Stimulated activated naive CD8-positive, alpha-beta T cell treated with anti-CD3 and anti-CD28 coated beads, Interleukin-15, Interleukin-2, amounts not matched to agents 100 ng/mL and 50 ng/mL, for 24 hours (primary cell): Measurements from ENCODE around the gene TLR9.
A peak's percentile ranks its signal among the peaks of the same experiment; 100 is the strongest.

Experiments
- H3K27ac Mint-ChIP-seq: one replicate; pipeline ENCODE4 v1.8.0; 2021; ENCODE audit warnings: mild to moderate bottlenecking, mixed read lengths
- H3K27me3 Mint-ChIP-seq: one replicate; pipeline ENCODE4 v1.8.0; 2021; ENCODE audit warnings: mixed read lengths
- H3K36me3 Mint-ChIP-seq: one replicate; pipeline ENCODE4 v1.8.0; 2021; ENCODE audit warnings: low read depth, mixed read lengths
- H3K4me1 Mint-ChIP-seq: one replicate; pipeline ENCODE4 v1.8.0; 2021; ENCODE audit warnings: low read depth, mixed read lengths
- H3K4me3 Mint-ChIP-seq: one replicate; pipeline ENCODE4 v1.8.0; 2021; ENCODE audit warnings: mild to moderate bottlenecking, mixed read lengths
- H3K9me3 Mint-ChIP-seq: one replicate; pipeline ENCODE4 v1.8.0; 2021; ENCODE audit warnings: mixed read lengths

TLR9 gene

DNA sequence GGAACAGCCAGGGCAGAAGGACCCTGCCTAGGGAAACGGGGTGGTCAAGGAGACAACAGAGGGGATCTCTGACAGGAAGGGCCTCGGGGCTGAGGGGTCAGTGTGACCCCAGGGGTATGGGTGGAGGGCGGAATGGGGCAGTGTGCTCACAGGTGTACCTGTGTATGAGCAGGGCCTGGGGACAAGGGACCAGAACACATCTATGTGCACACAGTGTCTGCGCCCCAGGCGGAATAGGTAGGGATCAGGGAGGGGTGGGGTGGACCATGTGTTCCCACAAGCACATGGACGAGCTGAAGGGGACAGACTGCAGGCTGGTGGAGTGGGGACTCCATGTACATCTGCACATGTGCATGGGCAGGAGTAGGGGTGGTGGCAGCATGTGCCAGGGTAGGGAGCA, 5.0 kb upstream of the TLR9 start:
- H3K9me3 Mint-ChIP-seq: no peaks in the 10 kb centered on the region
- H3K27me3 Mint-ChIP-seq: no peaks in the 10 kb centered on the region
- no peak overlapping the region for H3K27ac Mint-ChIP-seq
- H3K4me3 Mint-ChIP-seq: no peak overlapping the region
- H3K4me1 Mint-ChIP-seq: peaks cover 48% of the 10 kb centered on the region
- H3K36me3 Mint-ChIP-seq: peaks cover 13% of the 10 kb centered on the region

DNA sequence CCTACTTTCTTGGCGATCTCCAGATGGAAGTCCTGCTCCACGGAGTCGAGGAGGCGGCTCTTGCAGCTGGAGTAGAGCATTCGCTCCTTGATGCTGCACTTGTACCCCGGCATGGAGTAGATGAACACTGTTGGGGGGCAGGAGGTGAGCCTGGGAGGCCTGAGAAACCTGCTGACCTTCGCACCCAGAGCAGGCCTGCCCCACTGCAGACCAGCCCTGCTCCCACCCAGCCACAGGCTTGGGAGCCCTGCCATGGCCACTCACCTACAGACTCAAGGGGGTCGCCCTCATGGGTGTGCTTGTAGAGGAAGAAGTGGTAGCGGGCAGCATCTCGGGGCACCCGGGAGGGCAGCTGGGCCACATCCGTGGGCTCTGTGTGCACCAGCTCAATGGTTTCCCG, 4.2 kb upstream of the TLR9 start:
- H3K4me3 Mint-ChIP-seq: no peak overlapping the region
- H3K27ac Mint-ChIP-seq: no peak overlapping the region
- H3K27me3 Mint-ChIP-seq: no peaks in the 10 kb centered on the region
- H3K9me3 Mint-ChIP-seq: no peaks in the 10 kb centered on the region
- peaks cover 13% of the 10 kb centered on the region for H3K36me3 Mint-ChIP-seq
- peaks cover 47% of the 10 kb centered on the region for H3K4me1 Mint-ChIP-seq

DNA sequence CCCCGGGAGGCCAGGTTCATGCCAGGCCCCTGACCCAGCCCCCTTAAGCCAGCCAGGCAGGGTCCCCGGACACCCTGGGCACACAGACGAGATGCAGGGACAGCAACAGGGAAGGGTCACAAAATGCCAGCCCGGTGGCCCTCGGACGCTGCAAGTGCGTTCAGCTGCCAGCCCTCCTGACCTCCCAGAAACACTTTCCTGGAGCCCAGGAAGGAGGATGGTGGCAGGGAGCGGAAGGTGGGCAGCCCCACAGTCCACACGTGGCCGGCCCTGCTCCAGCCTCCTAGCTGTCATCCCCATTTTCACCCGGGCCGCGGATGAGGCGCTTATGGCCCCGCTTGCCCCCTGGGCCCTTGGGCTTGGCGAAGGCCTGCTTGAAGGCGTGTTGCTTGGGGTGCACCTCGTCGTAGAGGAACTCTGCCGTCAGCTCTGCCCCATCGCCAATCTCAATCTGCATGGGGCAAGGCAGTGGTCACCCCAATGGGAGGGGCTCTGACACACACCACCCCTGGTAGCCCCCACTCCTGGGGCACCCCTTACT, 3.4 kb upstream of the TLR9 start:
- Mint-ChIP-seq H3K27me3 (no peaks in the 10 kb centered on the region), H3K9me3 (no peaks in the 10 kb centered on the region), H3K36me3 (peaks cover 13% of the 10 kb centered on the region), H3K27ac (no peak overlapping the region), H3K4me1 (peaks cover 52% of the 10 kb centered on the region), H3K4me3 (no peak overlapping the region)

DNA sequence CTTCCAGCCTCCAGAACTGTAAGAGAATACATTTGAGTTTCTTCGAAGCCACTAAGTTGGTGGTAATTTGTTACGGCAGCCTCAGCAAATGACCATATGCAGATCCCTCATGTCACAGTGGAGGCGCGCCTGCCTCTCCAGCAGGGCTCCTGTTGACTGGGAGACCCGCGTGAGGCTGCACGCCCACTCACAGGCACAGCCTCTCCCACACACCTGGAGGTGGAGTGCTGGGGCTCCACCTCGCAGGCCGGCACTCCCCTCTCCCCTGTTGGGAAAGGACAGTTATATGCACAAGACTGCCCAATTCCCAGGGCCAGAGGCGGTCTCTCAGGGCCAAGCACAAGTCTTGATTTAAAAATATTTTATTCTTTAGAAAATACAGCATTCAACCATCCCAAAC, 2.8 kb upstream of the TLR9 start:
- Mint-ChIP-seq H3K27ac (no peak overlapping the region), H3K4me3 (no peak overlapping the region), H3K27me3 (no peaks in the 10 kb centered on the region), H3K9me3 (no peaks in the 10 kb centered on the region), H3K4me1 (peaks cover 55% of the 10 kb centered on the region), H3K36me3 (peaks cover 14% of the 10 kb centered on the region)

DNA sequence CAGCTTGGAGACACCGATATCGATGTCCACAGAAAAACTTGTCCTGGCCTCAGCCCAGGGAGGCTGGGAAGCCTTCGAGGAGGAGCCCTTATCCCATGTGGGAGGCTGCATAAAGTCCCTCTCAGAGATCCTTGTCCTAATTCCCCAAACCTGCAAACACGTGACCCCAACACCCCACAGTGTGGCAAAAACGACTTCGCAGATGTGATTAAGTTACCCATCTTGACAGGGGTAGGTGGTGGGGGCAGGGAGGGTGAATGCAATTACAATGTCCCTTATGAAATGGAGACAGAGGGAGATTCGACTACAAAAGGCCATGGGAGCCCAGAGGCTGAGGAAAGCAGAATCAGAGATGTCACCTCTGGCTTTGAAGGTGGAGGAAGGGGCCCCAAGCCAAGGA, 2.3 kb upstream of the TLR9 start:
- Mint-ChIP-seq H3K27me3 (no peaks in the 10 kb centered on the region), H3K4me3 (no peak overlapping the region), H3K27ac (no peak overlapping the region), H3K9me3 (no peaks in the 10 kb centered on the region), H3K36me3 (peaks cover 16% of the 10 kb centered on the region), H3K4me1 (peaks cover 55% of the 10 kb centered on the region)

DNA sequence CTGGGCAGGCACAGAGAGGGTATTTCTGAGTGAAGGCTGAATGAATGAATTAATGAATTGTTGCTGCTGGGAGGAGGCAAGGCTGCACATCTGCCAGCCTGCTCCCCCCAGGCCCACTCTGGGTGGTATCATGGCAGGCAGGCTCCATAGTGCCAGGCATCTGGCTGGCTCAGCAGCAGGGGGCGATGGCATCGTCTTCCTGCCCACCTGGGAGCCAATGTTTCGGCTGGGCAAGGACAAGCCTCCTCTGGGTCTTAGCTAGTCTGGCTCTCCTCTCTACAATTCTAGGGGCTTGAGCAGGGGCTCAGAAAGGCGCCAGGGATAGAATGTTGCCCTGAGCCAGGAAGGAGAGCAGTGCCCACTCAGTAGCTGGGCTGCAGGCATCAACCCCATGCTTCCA, 1.7 kb upstream of the TLR9 start:
- Mint-ChIP-seq H3K27ac (peak overlapping the region; percentile 82), H3K9me3 (no peaks in the 10 kb centered on the region), H3K36me3 (peaks cover 16% of the 10 kb centered on the region), H3K4me1 (peaks cover 55% of the 10 kb centered on the region), H3K4me3 (no peak overlapping the region), H3K27me3 (no peaks in the 10 kb centered on the region)

DNA sequence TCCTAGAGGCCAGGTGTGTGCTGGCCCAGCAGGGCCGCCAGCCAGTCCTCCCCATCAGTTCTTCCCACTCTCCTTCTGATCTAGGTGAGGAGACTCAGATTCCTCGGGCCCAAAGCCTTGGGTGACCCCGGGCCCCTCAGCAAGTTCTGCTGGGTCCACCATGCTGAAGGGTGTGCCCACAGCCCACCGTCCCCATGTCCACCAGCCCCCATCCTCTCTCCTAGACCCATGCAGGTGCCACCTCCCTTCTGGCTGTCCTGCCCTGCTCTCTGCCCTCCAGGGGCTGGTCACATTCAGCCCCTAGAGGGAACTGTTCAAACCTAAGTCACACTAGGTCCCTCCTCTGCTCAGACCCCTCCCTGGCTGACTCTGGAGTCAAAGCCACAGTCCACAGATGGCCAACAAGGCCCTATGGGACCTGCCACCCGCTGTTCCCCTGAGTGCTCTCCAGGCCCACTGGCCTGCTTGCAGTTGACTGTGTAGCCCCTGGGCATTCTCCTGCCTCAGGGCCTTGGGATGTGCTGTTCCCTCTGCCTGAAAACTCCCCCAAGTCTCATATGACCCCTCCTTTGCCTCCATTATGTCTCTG, 878 bp upstream of the TLR9 start:
- H3K36me3 Mint-ChIP-seq: peaks cover 13% of the 10 kb centered on the region
- no peaks in the 10 kb centered on the region for H3K27me3 Mint-ChIP-seq
- H3K4me1 Mint-ChIP-seq: peaks cover 54% of the 10 kb centered on the region
- peak overlapping the region; percentile 21 for H3K4me3 Mint-ChIP-seq
- peak overlapping the region; percentile 82 for H3K27ac Mint-ChIP-seq
- no peaks in the 10 kb centered on the region for H3K9me3 Mint-ChIP-seq

DNA sequence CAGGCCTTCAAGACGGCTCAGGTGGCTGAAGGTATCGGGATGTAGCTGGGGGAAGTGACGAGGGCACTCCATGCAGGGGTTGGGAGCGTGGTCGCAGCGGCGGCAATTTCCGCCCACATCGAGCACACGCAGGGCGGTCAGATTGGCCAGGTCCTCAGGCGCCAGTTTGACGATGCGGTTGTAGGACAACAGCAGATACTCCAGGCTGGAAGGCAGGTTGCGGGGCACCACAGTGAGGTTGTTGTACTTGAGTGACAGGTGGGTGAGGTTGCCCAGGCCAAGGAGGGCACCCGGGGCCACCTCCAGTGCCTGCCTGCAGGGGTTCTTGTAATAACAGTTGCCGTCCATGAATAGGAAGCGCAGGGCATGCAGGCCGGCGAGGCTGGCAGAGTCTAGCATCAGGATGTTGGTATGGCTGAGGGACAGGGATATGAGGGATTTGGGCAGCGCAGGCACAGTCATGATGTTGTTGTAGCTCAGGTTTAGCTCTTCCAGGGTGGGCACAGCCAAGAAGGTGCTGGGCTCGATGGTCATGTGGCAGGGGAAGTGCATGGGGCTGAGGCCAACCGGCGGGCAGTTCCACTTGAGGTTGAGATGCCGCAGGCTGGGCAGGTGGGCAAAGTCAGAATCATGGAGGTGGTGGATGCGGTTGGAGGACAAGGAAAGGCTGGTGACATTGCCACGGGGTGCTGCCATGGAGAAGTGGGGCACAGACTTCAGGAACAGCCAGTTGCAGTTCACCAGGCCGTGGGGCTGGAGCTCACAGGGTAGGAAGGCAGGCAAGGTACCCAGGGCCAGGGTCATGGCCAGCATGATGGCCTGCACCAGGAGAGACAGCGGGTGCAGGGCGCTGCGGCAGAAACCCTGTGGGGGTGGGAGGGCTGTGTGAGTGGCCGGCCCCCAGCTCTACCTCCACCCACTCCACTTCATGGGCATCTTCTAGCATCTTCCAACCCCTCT, 1.7 kb downstream of the TLR9 start:
- Mint-ChIP-seq H3K27ac (peak overlapping the region; percentile 65), H3K4me1 (peaks cover 68% of the 10 kb centered on the region), H3K9me3 (no peaks in the 10 kb centered on the region), H3K27me3 (no peaks in the 10 kb centered on the region), H3K4me3 (peak overlapping the region; percentile 24), H3K36me3 (peaks cover 3% of the 10 kb centered on the region)

DNA sequence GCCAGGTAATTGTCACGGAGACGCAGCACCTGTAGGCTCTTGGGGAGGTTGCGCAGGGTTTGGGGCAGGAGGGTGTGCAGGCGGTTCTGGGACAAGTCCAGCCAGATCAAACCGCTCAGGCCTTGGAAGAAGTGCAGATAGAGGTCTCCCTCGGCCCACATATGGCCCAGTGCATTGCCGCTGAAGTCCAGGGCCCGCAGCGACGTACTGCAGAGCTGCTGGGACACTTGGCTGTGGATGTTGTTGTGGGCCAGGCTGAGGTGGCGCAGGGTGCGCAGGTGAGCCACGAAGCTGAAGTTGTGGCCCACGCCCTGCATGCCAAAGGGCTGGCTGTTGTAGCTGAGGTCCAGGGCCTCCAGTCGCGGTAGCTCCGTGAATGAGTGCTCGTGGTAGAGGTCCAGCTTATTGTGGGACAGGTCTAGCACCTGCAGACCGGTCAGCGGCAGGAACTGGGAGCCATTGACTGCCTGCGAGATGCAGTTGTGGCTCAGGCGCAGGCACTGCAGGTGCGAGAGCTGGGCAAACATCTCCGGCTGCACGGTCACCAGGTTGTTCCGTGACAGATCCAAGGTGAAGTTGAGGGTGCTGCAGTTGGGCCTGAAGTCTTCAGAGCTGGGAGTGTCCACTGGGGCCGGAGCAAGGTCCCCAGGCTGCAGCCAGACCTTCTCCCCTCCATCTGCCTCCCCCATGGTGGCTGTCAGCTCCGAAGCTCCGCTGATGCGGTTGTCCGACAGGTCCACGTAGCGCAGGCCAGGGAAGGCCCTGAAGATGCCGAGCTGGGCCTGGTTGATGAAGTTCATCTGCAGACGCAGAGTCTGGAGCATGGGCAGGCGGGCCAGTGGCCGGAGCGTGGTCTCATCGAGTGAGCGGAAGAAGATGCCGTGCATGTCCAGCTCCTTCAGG, 2.9 kb downstream of the TLR9 start:
- Mint-ChIP-seq H3K9me3 (no peaks in the 10 kb centered on the region), H3K36me3 (peaks cover 3% of the 10 kb centered on the region), H3K4me1 (peaks cover 80% of the 10 kb centered on the region), H3K4me3 (peak overlapping the region; percentile 73), H3K27me3 (no peaks in the 10 kb centered on the region), H3K27ac (peak overlapping the region; percentile 49)

DNA sequence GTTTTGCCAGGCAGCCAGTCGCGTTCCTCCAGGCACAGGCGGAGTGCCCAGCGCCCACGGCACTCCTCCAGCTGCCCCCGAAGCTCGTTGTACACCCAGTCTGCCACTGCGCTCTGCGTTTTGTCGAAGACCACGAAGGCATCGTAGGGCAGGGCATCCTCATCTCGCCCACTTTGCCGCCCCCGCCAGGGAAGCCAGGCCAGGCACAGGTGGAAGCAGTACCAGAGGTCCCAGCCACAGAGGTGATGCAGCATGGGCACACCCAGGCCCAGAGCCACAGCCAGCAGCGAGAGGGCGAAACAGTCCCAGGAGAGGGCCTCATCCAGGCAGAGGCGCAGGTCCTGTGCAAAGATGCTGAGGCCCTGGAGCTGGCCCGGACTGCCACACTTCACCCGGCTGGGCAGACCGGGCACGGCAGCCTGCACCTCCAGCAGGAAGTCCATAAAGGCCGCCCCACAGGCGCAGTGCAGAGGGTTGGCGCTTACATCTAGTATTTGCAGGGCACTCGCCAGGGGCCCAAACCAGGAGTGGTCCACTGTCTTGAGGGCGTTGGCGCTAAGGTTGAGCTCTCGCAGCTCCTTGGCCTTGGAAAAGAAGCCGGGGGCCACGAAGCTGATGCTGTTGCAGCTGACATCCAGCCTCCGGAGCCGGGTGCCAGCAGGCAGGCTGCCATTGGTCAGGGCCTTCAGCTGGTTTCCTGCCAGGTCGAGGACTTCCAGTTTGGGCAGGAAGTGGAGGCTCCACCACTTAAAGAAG, 3.7 kb downstream of the TLR9 start:
- H3K9me3 Mint-ChIP-seq: no peaks in the 10 kb centered on the region
- peak overlapping the region; percentile 73 for H3K4me3 Mint-ChIP-seq
- H3K27ac Mint-ChIP-seq: peak overlapping the region; percentile 49
- H3K4me1 Mint-ChIP-seq: peaks cover 85% of the 10 kb centered on the region
- peaks cover 7% of the 10 kb centered on the region for H3K36me3 Mint-ChIP-seq
- H3K27me3 Mint-ChIP-seq: no peaks in the 10 kb centered on the region

DNA sequence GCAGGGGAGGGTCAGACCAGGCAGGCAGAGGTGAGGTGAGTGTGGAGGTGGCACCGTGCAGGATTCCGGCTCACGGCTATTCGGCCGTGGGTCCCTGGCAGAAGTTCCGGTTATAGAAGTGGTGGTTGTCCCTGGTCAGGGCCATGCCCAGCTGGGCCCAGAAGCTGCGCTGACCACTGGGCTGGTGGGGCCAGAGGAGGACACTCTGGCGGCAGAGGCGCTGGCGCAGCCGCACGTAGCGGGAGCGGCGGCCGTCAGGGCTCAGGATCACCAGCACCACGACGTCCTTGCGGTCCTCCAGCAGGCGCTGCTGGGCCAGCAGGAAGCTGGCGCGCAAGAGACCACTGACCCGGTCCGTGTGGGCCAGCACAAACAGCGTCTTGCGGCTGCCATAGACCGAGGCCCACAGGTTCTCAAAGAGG, 4.3 kb downstream of the TLR9 start:
- Mint-ChIP-seq H3K27me3 (no peaks in the 10 kb centered on the region), H3K27ac (no peak overlapping the region), H3K4me1 (peaks cover 84% of the 10 kb centered on the region), H3K9me3 (no peaks in the 10 kb centered on the region), H3K4me3 (no peak overlapping the region), H3K36me3 (peaks cover 8% of the 10 kb centered on the region)

DNA sequence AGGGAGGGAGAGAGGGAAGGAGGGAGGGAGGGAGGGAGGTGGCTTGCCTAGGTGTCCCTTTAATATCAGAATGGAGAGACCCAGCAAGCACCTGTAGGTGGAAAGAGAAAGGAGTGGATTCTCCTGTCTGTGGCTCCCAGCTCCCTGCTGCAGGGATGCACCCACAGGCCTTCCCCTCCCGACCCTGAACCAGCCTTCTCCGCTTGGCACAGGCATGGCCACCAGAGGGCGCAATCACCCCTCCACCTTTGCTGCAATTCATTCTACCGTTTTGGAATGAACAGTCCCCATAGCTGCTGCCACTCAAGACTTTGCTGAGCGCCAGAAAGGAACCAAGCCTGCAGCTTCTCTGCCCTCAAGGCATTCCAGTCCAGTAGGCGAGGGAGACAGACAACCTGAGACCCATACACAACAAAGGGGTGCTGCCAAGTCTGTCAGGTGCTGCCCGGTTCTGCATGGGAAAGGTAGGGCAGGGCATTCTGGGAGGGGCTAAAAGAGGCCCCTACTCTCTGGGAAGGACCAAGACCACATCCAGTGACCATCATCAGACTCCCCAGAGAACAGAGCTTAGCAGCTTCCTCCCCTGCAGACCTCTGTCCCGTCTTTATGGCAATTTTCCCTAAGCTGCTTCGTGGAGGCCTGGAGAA, 4.9 kb downstream of the TLR9 start:
- H3K36me3 Mint-ChIP-seq: peaks cover 12% of the 10 kb centered on the region

DNA sequence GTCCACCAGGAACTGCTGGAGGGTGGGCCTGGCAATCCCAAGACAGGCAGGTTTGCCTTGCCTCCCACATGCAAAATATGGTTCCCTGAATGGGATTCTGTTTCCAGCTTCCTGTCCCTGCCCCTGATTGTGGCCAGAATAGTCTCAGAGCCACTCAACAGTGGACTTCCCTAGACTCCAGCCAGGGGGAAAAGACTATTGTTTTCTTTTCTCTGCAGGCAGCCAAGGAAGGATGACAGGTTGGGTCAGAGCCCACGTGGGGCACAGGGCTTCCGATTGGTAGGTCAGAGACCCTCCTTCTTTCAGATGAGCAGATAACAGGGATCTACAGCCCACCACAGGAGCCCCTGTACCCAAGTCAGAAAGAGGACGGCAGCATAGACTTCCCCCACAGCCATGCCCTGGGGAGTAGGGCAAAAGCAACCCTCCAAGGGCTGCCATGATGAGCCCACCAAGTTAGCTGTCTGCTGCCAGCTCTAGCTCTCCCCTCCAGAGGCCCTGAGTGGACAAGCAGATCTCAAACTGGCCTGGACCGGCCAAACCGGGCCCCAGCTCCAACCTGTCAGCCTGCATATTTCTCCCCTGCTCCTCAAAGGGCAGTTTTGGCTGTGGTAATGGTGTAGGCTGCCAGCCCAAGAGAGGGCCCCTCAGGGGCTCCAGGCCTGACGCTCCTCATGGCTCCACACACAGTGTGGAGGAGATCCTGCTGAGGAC, 6.4 kb downstream of the TLR9 start:
- H3K27me3 Mint-ChIP-seq: no peaks in the 10 kb centered on the region
- peaks cover 64% of the 10 kb centered on the region for H3K4me1 Mint-ChIP-seq
- no peaks in the 10 kb centered on the region for H3K9me3 Mint-ChIP-seq
- H3K4me3 Mint-ChIP-seq: no peak overlapping the region
- peak overlapping the region; percentile 49 for H3K27ac Mint-ChIP-seq
- peaks cover 25% of the 10 kb centered on the region for H3K36me3 Mint-ChIP-seq

More for the DNA sequence above, 4.9 kb downstream of the TLR9 start:
- Mint-ChIP-seq H3K27ac (no peak overlapping the region), H3K4me3 (peak overlapping the region; percentile 23), H3K4me1 (peaks cover 77% of the 10 kb centered on the region), H3K9me3 (no peaks in the 10 kb centered on the region), H3K27me3 (no peaks in the 10 kb centered on the region)
